CD4-positive, alpha-beta memory T cell (primary cell): ENCODE data around the gene ZFPL1. TPM values are rescaled to one million over a fixed set of nuclear protein-coding genes. Genes with fewer than 3 reads are reported as not detected.
A peak's percentile ranks its signal among the peaks of the same experiment; 100 is the strongest.
"Not testable (repeated sequence)": the region's sequence is repeated elsewhere in the genome, so short reads cannot be mapped to it uniquely, and the experiment has no call there.

ENCODE experiments used
- CTCF ChIA-PET: fragments of 350-600 bp; sonication (Branson Sonifier 250); formaldehyde crosslinking; loops from one replicate; lab custom pipeline; 2021; ENCODE audit warnings: inconsistent platforms; ENCODE audit not compliant: partially characterized antibody; lab: Charles Lee
- POLR2A ChIA-PET: fragments of 350-600 bp; sonication (Branson Sonifier 250); formaldehyde crosslinking; loops from one replicate; lab custom pipeline; 2021; ENCODE audit not compliant: partially characterized antibody; lab: Charles Lee
- DNase-seq, 5 donors: peaks; one replicate each; pipeline versions ENCODE4 v3.0.0 to v3.0.0-alpha.2; 2020 to 2022; ENCODE audit warnings: mixed read lengths in 1 of 5
- H3K27ac ChIP-seq: one replicate; pipeline ENCODE4 v1.7.0; 2013; ENCODE audit warnings: low read depth, low read length
- H3K27me3 ChIP-seq: 2 replicates; pipeline ENCODE4 v1.7.0; 2013; ENCODE audit warnings: mild to moderate bottlenecking, low read length, moderate library complexity; ENCODE audit not compliant: insufficient read depth
- H3K36me3 ChIP-seq: 2 replicates; pipeline ENCODE4 v1.7.0; 2013; ENCODE audit warnings: mild to moderate bottlenecking, low read length, moderate library complexity; ENCODE audit not compliant: insufficient read depth
- H3K4me1 ChIP-seq: 2 replicates; pipeline ENCODE4 v1.7.0; 2013; ENCODE audit warnings: mild to moderate bottlenecking, low read length, moderate library complexity; ENCODE audit not compliant: insufficient read depth
- H3K4me3 ChIP-seq, 2 donors: one replicate each; pipeline ENCODE4 v1.7.0; 2013; ENCODE audit warnings: low read length in 2 of 2, mild to moderate bottlenecking in 1 of 2
- H3K9me3 ChIP-seq, 2 donors: one replicate each; pipeline ENCODE4 v1.7.0; 2013; ENCODE audit warnings: low read length in 2 of 2, control low read depth in 1 of 2; ENCODE audit not compliant: control insufficient read depth in 1 of 2
- H3K27ac Mint-ChIP-seq, 7 donors: one replicate each; pipeline ENCODE4 v1.8.0; 2020 to 2021; ENCODE audit warnings: mixed read lengths in 7 of 7, mild to moderate bottlenecking in 6 of 7, inconsistent platforms in 3 of 7, moderate library complexity in 3 of 7
- H3K27me3 Mint-ChIP-seq, 2 donors: one replicate each; pipeline ENCODE4 v1.8.0; 2020 to 2021; ENCODE audit warnings: mixed read lengths in 2 of 2
- H3K36me3 Mint-ChIP-seq, 2 donors: one replicate each; pipeline ENCODE4 v1.8.0; 2020 to 2021; ENCODE audit warnings: mixed read lengths in 2 of 2, inconsistent platforms in 1 of 2, mild to moderate bottlenecking in 1 of 2
- H3K4me1 Mint-ChIP-seq, 4 donors: one replicate each; pipeline ENCODE4 v1.8.0; 2020 to 2021; ENCODE audit warnings: mixed read lengths in 4 of 4, mild to moderate bottlenecking in 1 of 4
- H3K4me3 Mint-ChIP-seq, 8 donors: one replicate each; pipeline ENCODE4 v1.8.0; 2020 to 2021; ENCODE audit warnings: mixed read lengths in 8 of 8, mild to moderate bottlenecking in 7 of 8, moderate library complexity in 6 of 8, inconsistent platforms in 3 of 8
- H3K9me3 Mint-ChIP-seq, 8 donors: one replicate each; pipeline ENCODE4 v1.8.0; 2020 to 2021; ENCODE audit warnings: mixed read lengths in 8 of 8, mild to moderate bottlenecking in 5 of 8, inconsistent platforms in 3 of 8, moderate library complexity in 1 of 8
- intact Hi-C: fragments of 100-400 bp; cut with micrococcal nuclease; formaldehyde crosslinking; loops from one replicate; pipeline ENCODE4 v1.15.1; 2023
- polyA plus RNA-seq, 2 donors: library from polyadenylated mRNA; unstranded; fragments of 300-500 nt; fragmentation: Illumina TruSeq; gene quantifications; one replicate each; pipeline ENCODE4 v1.2.3, GENCODE V29; 2021
- total RNA-seq, 2 experiments: library from RNA; stranded (reverse); gene quantifications; one replicate each; pipeline ENCODE4 v1.2.3, GENCODE V29; 2021

The ZFPL1 gene
- total and polyA plus RNA-seq, 4 experiments from 2014 or later, result 28.7 to 51.9 (median 39.8) TPM

DNA sequence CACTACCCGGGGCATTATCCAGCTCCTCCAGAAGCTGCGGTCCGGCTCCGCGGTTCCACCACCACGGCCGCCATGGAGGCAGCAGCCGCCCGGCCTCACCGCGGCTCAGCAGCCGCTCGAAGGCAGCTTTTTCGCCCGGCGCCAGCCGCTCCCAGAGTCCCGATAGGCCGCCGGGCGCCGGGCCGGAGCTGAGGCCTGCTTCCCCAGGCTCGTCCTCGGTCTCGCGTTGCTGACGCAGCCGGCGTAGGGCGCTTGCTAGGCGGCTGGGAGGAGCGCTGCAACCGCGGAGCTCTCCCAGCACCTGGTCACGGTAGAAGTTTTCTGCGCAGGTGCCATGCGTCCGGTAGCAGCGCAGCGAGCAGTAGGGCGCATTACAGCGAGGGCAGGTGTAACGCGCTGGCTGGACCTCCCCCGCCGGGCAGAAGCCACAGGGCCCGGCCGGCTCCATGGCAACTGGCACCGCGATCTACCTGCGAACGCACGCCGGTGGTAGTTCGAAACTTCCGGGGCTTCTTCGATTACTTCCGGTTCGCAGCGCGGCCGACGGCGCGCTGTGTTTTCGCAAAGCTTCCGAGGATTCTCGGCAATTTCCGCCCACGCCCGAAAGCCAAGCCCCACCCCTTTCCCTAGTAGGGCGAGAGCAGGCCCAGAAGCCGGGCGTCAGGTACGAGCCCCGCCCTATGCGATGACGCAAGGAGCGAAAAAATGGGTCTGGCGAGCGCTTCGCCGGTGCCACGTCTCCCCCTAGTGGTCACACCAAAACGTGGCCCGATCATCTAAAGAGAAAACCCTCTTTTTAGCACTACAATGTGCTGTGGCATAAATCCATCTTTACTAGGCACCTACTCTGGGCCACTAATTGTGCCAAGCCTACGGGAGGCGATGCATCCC is 33.4 kb downstream of the ZFPL1 start, which contains the start of gene ZNHIT2:
Gene ZNHIT2, minus strand, starts transcription at position 496 of the 891 bp plus-strand sequence. Its CDS starts 48 bp downstream, at position 448.
- intact Hi-C loops, result loop anchor here (1.0 to 10.0 kb wide), 11 partner anchors 17 to 498 kb away; partner anchors contain the start of genes ATG2A, CDCA5, PCNX3 and RASGRP2
- H3K27ac Mint-ChIP-seq, result peak within 1 kb of the TSS; percentile 95 to 99 (median 97)
- H3K4me1 Mint-ChIP-seq, result peaks cover 17 to 69% (median 42%) of the 10 kb centered on the region in 4 donors
- H3K9me3 Mint-ChIP-seq, result peaks cover 0 to 1% (median 0%) of the 10 kb centered on the region in 8 donors
- no peaks in the 10 kb centered on the region for H3K27me3 Mint-ChIP-seq
- Histone ChIP-seq H3K4me1 (peaks cover 40% of the 10 kb centered on the region), H3K9me3 (no peaks in the 10 kb centered on the region), H3K27ac (peak within 1 kb of the TSS; percentile 91), H3K36me3 (peaks cover 26% of the 10 kb centered on the region), H3K4me3 (peak within 1 kb of the TSS; percentile 69 to 82), H3K27me3 (no peaks in the 10 kb centered on the region)
- CTCF ChIA-PET, result interaction anchor here (0.7 to 3.3 kb wide), 13 partner anchors 14 to 343 kb away, joined by 3 to 23 read pairs (median 4); partner anchors contain the start of genes ARL2, CAPN1, SYVN1 and VPS51
- peak; percentile 100 for DNase-seq
- peak within 1 kb of the TSS; percentile 88 to 94 (median 92) for H3K4me3 Mint-ChIP-seq
- peaks cover 32 to 42% of the 10 kb centered on the region in 2 donors for H3K36me3 Mint-ChIP-seq
- POLR2A ChIA-PET, result interaction anchor here (0.5 to 15.5 kb wide), 44 partner anchors 9 to 872 kb away, joined by 3 to 320 read pairs (median 4); partner anchors contain the start of genes ARL2, ATG2A, CAPN1 and CDC42BPG

DNA sequence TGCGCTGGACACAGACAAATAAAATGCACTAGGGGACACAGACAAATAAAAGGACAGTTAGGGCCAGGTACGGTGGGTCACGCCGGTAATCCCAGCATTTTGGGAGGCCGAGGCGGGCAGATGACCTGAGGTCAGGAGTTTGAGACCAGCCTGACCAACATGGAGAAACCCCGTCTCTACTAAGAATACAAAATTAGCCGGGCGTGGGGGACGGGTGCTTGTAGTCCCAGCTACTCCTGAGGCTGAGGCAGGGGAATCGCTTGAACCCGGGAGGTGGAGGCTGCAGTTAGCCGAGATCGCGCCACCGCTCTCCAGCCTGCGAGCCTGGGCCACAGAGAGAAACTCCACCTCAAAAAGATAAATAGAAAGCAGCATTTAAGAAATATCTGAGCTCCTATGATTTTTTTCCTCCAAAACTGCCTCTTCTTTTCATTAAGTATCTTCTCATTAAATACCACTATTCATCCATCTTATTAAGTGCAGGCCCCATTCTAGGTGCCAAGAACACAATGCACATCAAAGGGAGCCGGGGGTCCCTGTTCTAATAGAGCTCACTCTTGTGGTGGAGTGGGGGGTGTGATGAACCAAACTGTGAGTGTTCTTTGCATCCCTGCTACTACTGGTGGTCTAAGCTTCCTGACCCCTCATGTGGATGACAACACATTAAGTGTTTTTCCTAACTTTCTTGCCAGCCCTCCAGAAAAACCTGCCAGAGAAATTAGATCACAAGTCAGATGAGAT is 34.2 kb downstream of the ZFPL1 start:
- intact Hi-C loops, result loop anchor here (10.0 kb wide), 2 partner anchors 373 to 397 kb away; partner anchors contain the start of gene RASGRP2
- Mint-ChIP-seq H3K4me3 (peak overlapping the region in 7 of 8 donors; percentile 88 to 94 (median 92)), H3K36me3 (peaks cover 32 to 40% of the 10 kb centered on the region in 2 donors), H3K4me1 (peaks cover 19 to 71% (median 43%) of the 10 kb centered on the region in 4 donors), H3K27ac (peak overlapping the region; percentile 95 to 99 (median 97)), H3K9me3 (no peaks in the 10 kb centered on the region), H3K27me3 (no peaks in the 10 kb centered on the region)
- Histone ChIP-seq H3K4me1 (peaks cover 41% of the 10 kb centered on the region), H3K27ac (peak overlapping the region; percentile 41), H3K36me3 (peaks cover 26% of the 10 kb centered on the region), H3K9me3 (no peaks in the 10 kb centered on the region), H3K4me3 (no peak overlapping the region), H3K27me3 (no peaks in the 10 kb centered on the region)
- ChIA-PET POLR2A (interaction anchor here (0.6 to 15.5 kb wide), 38 partner anchors 10 to 593 kb away, joined by 3 to 320 read pairs (median 4); partner anchors contain the start of genes CAPN1, CDC42BPG, CDC42EP2 and CDCA5), CTCF (interaction anchor here (0.7 to 4.8 kb wide), 15 partner anchors 7 to 430 kb away, joined by 3 to 55 read pairs (median 4); partner anchors contain the start of genes ARL2, CDCA5, SYVN1 and TM7SF2)
- DNase-seq, result no peak

DNA sequence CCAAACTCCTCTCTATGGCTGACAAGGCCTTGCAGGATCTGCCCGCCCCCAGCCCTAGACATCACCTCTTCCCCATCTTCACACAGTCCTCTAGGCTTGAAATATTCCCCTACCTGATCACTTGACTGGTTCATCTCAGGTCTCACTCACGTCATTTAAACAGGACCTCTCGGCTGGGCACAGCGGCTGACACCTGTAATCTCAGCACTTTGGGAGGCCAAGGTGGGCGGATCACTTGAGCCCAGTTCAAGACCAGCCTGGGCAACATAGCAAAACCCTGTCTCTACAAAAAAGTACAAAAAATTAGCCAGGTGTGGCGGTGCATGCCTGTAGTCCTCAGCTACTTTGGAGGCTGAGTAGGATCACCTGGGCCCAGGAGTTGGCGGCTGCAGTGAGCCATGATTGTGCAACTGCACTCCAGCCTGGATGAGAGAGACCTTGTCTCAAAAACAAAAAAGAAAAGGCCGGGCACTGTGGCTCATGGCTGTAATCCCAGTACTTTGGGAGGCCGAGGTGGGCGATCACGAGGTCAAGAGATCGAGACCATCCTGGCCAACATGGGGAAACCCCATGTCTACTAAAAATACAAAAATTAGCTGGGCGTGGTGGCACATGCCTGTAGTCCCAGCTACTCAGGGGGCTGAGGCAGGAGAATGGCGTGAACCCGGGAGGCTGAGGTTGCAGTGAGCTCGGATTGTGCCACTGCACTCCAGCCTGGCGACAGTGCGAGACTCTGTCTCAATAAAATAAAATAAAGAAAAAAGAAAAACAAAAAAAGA is 35.1 kb downstream of the ZFPL1 start:
- POLR2A ChIA-PET, result interaction anchor here (0.6 to 15.5 kb wide), 10 partner anchors 9 to 266 kb away, joined by 3 to 320 read pairs (median 10); partner anchors contain the start of genes CAPN1, PPP2R5B, SAC3D1 and SYVN1
- DNase-seq, H3K9me3 Mint-ChIP-seq, H3K4me3 ChIP-seq, H3K27me3 Mint-ChIP-seq, H3K9me3 ChIP-seq, H3K27me3 ChIP-seq: not testable (repeated sequence)
- Mint-ChIP-seq H3K27ac (peak overlapping the region; percentile 24 to 100 (median 83)), H3K4me3 (peak overlapping the region in 1 of 8 donors; percentile 42), H3K4me1 (peaks cover 17 to 68% (median 38%) of the 10 kb centered on the region in 4 donors), H3K36me3 (peaks cover 32 to 43% of the 10 kb centered on the region in 2 donors)
- peaks cover 26% of the 10 kb centered on the region for H3K36me3 ChIP-seq
- intact Hi-C loops, result loop anchor here (10.0 kb wide), 2 partner anchors 374 to 396 kb away; partner anchors contain the start of gene RASGRP2
- CTCF ChIA-PET, result interaction anchor here (0.7 to 4.8 kb wide), 14 partner anchors 8 to 431 kb away, joined by 3 to 55 read pairs (median 4); partner anchors contain the start of genes ARL2, CDCA5, SYVN1 and TM7SF2
- peaks cover 40% of the 10 kb centered on the region for H3K4me1 ChIP-seq
- H3K27ac ChIP-seq, result peak overlapping the region; percentile 41

DNA sequence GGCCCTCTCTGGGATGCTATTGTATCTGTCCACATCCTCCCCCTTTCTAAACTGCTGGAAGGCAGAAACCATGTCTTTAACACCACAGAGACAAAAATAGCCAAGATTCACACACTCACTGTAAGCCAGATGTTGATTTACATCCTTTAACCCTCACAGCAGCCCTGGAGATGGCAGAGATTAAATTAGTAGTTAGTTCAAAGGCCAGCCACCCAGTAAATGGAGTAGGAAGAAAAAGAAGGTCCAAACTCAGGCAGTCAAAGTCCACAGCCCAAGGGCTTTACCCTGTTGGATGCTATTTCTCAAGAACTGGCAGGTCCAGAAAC is 35.6 kb downstream of the ZFPL1 start:
- Histone ChIP-seq H3K4me3 (no peak overlapping the region), H3K36me3 (peaks cover 31% of the 10 kb centered on the region), H3K4me1 (peaks cover 43% of the 10 kb centered on the region), H3K9me3 (no peaks in the 10 kb centered on the region), H3K27ac (peak overlapping the region; percentile 99), H3K27me3 (no peaks in the 10 kb centered on the region)
- POLR2A ChIA-PET, result interaction anchor here (1.0 to 15.5 kb wide), 5 partner anchors 8 to 270 kb away, joined by 3 to 320 read pairs (median 84); partner anchors contain the start of genes SYVN1, TM7SF2 and VPS51
- Mint-ChIP-seq H3K36me3 (peaks cover 32 to 45% of the 10 kb centered on the region in 2 donors), H3K27me3 (no peaks in the 10 kb centered on the region), H3K27ac (peak overlapping the region in 6 of 7 donors; percentile 61 to 100 (median 79)), H3K4me3 (peak overlapping the region in 5 of 8 donors; percentile 21 to 51 (median 39)), H3K9me3 (no peaks in the 10 kb centered on the region), H3K4me1 (peaks cover 18 to 71% (median 39%) of the 10 kb centered on the region in 4 donors)
- CTCF ChIA-PET, result interaction anchor here (1.2 to 4.8 kb wide), 4 partner anchors 9 to 379 kb away, joined by 3 to 55 read pairs (median 7); partner anchors contain the start of gene TM7SF2
- DNase-seq, result no peak
- intact Hi-C loops, result loop anchor here (10.0 kb wide), 2 partner anchors 375 to 395 kb away; partner anchors contain the start of gene RASGRP2

DNA sequence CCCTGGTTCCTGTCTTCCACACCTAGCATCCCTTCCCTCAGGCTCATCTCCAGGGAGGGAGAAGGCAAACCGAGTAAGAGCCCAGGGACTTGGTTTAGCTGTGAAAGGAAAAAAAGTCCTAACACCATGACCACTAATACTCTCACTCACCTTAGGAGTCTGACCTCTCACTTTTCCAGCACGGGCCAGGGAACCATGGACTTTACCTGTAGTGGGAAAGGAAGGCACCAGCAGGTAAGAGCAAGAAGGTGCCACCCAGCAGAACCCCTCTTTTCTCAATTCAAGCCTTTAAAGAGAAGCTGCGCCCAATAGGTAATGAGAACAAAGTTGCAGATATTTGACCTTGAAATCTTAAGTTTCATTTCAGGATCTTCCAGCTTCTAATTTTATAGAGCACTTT is 36.8 kb downstream of the ZFPL1 start:
- peaks cover 32 to 57% of the 10 kb centered on the region in 2 donors for H3K36me3 Mint-ChIP-seq
- H3K27ac Mint-ChIP-seq, result peak overlapping the region; percentile 99 to 100 (median 100)
- ChIA-PET CTCF (interaction anchor here (1.6 to 4.8 kb wide), 4 partner anchors 10 to 108 kb away, joined by 3 to 55 read pairs (median 10); partner anchors contain the start of genes ARL2, SYVN1 and TM7SF2), POLR2A (interaction anchor here (0.8 to 15.5 kb wide), 16 partner anchors 9 to 404 kb away, joined by 3 to 320 read pairs (median 12); partner anchors contain the start of genes ARL2, CAPN1, CDC42BPG and EHD1)
- Histone ChIP-seq H3K27ac (peak overlapping the region; percentile 99), H3K9me3 (no peaks in the 10 kb centered on the region), H3K4me3 (peak overlapping the region; percentile 92 to 96), H3K4me1 (peaks cover 38% of the 10 kb centered on the region), H3K27me3 (no peaks in the 10 kb centered on the region), H3K36me3 (peaks cover 43% of the 10 kb centered on the region)
- intact Hi-C loops, result no loop called here
- no peaks in the 10 kb centered on the region for H3K9me3 Mint-ChIP-seq
- H3K4me3 Mint-ChIP-seq, result peak overlapping the region; percentile 98 to 100 (median 99)
- no peaks in the 10 kb centered on the region for H3K27me3 Mint-ChIP-seq
- DNase-seq, result no peak
- peaks cover 18 to 65% (median 34%) of the 10 kb centered on the region in 4 donors for H3K4me1 Mint-ChIP-seq
